Activated naive CD8-positive, alpha-beta T cell (primary cell): ENCODE results near the gene NDUFS2.
"Not testable (repeated sequence)": the region's sequence is repeated elsewhere in the genome, so short reads cannot be mapped to it uniquely, and the experiment has no call there.

ENCODE experiments used
- H3K27ac Mint-ChIP-seq: one replicate; pipeline ENCODE4 v1.8.0; 2021; ENCODE audit warnings: mixed read lengths
- H3K27me3 Mint-ChIP-seq: one replicate; pipeline ENCODE4 v1.8.0; 2021; ENCODE audit warnings: mixed read lengths
- H3K36me3 Mint-ChIP-seq: one replicate; pipeline ENCODE4 v1.8.0; 2021; ENCODE audit warnings: mixed read lengths
- H3K4me1 Mint-ChIP-seq: one replicate; pipeline ENCODE4 v1.8.0; 2021; ENCODE audit warnings: low read depth, mixed read lengths
- H3K4me3 Mint-ChIP-seq: one replicate; pipeline ENCODE4 v1.8.0; 2021; ENCODE audit warnings: mild to moderate bottlenecking, mixed read lengths
- H3K9me3 Mint-ChIP-seq: one replicate; pipeline ENCODE4 v1.8.0; 2021; ENCODE audit warnings: low read depth, mixed read lengths

NDUFS2 gene

GRCh38 chr1:161227196-161227871 lies 25.2 kb downstream of the NDUFS2 start:
- Mint-ChIP-seq H3K4me1 (peaks cover 35% of the 10 kb centered on the region), H3K27me3 (no peaks in the 10 kb centered on the region), H3K27ac (peak overlapping the region; percentile 67), H3K36me3 (peaks cover 3% of the 10 kb centered on the region), H3K4me3 (peak overlapping the region; percentile 100), H3K9me3 (no peaks in the 10 kb centered on the region)

- H3K36me3 Mint-ChIP-seq, result peaks cover 3% of the 10 kb centered on the region
- no peak overlapping the region for H3K27ac Mint-ChIP-seq
- H3K4me1 Mint-ChIP-seq, result peaks cover 33% of the 10 kb centered on the region
- H3K4me3 Mint-ChIP-seq, result peak overlapping the region; percentile 64
- no peaks in the 10 kb centered on the region for H3K27me3 Mint-ChIP-seq
- H3K9me3 Mint-ChIP-seq, result no peaks in the 10 kb centered on the region
Measured at GRCh38 chr1:161228032-161228431, 25.9 kb downstream of the NDUFS2 start.

DNA sequence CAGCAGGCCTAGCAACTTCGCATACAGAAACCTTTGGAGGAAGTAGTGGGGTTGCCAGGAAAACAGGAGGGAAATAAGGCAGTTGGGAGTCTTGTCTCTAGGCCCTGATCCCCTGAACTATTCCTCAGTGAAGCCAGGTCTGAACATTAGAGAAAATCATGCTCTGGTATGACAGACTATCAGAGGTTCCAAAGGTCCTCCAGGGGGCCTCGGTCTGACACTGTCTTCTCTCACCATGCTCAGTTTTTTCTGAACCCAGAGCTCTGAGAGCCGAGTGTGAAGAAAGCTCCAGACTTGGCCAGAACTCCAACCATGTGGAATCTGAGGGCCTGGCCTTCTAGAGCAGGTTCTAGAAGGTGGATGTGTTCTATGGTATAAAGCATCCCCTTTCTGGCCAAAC lies 27.7 kb downstream of the NDUFS2 start:
- no peaks in the 10 kb centered on the region for H3K27me3 Mint-ChIP-seq

DNA sequence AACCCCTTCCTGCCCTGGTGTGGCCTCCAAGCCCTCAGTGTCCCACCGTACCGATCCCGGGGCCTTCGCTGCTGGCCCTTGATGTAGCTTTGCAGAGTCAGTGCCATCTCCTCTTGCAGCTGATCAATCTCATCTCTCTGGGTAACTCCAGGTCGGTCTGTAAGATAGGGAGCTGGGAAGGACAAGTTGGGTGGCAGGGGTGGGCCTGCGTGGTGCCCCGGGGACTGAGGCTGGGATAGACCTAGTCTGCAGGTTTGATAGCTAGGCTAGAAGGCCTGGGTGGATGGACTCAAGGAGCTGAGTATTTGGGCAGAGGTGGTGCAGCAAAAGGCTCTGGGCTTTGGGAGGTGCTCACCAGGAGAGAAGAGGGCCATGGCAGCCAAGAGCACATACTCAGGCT lies 28.6 kb downstream of the NDUFS2 start:
- Mint-ChIP-seq H3K4me3 (no peak overlapping the region), H3K27me3 (no peaks in the 10 kb centered on the region), H3K27ac (no peak overlapping the region), H3K36me3 (peaks cover 3% of the 10 kb centered on the region), H3K9me3 (no peaks in the 10 kb centered on the region), H3K4me1 (peaks cover 20% of the 10 kb centered on the region)

More for the DNA sequence above, 27.7 kb downstream of the NDUFS2 start:
- Mint-ChIP-seq H3K36me3 (peaks cover 3% of the 10 kb centered on the region), H3K4me1 (peaks cover 27% of the 10 kb centered on the region), H3K27ac (no peak overlapping the region), H3K9me3 (no peaks in the 10 kb centered on the region), H3K4me3 (no peak overlapping the region)

GRCh38 chr1:161233102-161233501 lies 30.9 kb downstream of the NDUFS2 start:
- Mint-ChIP-seq H3K27me3 (no peaks in the 10 kb centered on the region), H3K4me1 (no peaks in the 10 kb centered on the region), H3K27ac (no peak overlapping the region), H3K36me3 (peaks cover 3% of the 10 kb centered on the region), H3K9me3 (no peaks in the 10 kb centered on the region), H3K4me3 (no peak overlapping the region)

- Mint-ChIP-seq H3K4me1 (no peaks in the 10 kb centered on the region), H3K9me3 (no peaks in the 10 kb centered on the region), H3K27me3 (no peaks in the 10 kb centered on the region), H3K4me3 (no peak overlapping the region), H3K36me3 (no peaks in the 10 kb centered on the region), H3K27ac (no peak overlapping the region)
Measured at GRCh38 chr1:161235957-161236775, 34.0 kb downstream of the NDUFS2 start.

DNA sequence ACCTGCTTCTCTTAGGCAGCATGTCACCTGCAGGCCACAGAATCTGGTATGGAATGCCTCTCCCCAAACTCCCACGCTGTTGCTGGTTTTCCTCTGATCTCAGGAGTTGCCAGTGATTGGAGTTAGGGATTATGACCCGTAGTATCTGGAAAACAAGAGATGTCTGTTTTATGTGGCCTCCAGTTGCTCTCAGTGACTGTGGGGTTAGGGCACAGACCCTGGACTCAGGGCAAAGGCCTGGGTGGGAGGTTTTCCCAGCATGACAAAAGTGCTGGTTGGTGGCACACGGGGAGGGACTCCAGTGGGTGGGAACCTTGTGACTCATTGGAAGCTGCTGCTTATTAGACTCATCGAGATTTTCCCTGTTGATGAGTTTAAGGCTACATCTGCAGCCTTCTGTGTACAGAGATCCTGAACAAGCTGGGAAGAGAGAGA lies 35.9 kb downstream of the NDUFS2 start, which contains the start of gene NR1I3:
Gene NR1I3, minus strand, starts transcription at position 165 of the 435 bp plus-strand sequence. CDS start 1,638 bp downstream, outside the sequence.
- Mint-ChIP-seq H3K4me3 (no peak within 1 kb of the TSS), H3K36me3 (no peaks in the 10 kb centered on the region), H3K9me3 (no peaks in the 10 kb centered on the region)

GRCh38 chr1:161241682-161242081 lies 39.5 kb downstream of the NDUFS2 start:
- Mint-ChIP-seq H3K27me3 (peaks cover 2% of the 10 kb centered on the region), H3K9me3 (no peaks in the 10 kb centered on the region), H3K4me1 (no peaks in the 10 kb centered on the region), H3K36me3 (no peaks in the 10 kb centered on the region), H3K4me3 (no peak overlapping the region), H3K27ac (no peak overlapping the region)

More for the DNA sequence above, 35.9 kb downstream of the NDUFS2 start, which contains the start of gene NR1I3:
- Mint-ChIP-seq H3K4me1 (no peaks in the 10 kb centered on the region), H3K27me3 (peaks cover 2% of the 10 kb centered on the region), H3K27ac (no peak within 1 kb of the TSS)

DNA sequence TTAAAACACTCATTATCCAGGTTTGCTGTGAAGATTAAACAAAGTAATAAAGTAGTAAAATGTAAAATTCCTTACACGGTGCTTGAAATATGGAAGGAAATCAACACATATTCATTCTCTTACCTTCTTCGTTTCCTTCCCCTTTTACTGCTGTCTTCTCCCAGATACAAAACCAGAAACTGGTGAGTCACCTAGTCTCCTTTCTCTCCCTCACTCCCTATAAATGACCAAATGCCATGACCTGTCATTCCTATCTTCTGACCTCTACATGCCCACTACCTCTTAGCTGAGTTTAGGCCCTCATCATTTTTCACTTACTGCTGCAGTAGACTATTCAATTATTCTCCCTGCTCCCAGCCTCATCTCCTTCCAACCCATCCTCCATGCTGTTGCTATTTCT lies 40.1 kb downstream of the NDUFS2 start:
- peaks cover 2% of the 10 kb centered on the region for H3K27me3 Mint-ChIP-seq
- H3K36me3 Mint-ChIP-seq, result no peaks in the 10 kb centered on the region
- no peak overlapping the region for H3K27ac Mint-ChIP-seq
- no peak overlapping the region for H3K4me3 Mint-ChIP-seq
- H3K4me1 Mint-ChIP-seq, result no peaks in the 10 kb centered on the region
- no peaks in the 10 kb centered on the region for H3K9me3 Mint-ChIP-seq

GRCh38 chr1:161244888-161245287 lies 42.7 kb downstream of the NDUFS2 start:
- Mint-ChIP-seq H3K9me3 (no peaks in the 10 kb centered on the region), H3K4me3 (no peak overlapping the region), H3K4me1 (no peaks in the 10 kb centered on the region), H3K27ac (no peak overlapping the region), H3K27me3 (peaks cover 2% of the 10 kb centered on the region), H3K36me3 (no peaks in the 10 kb centered on the region)

DNA sequence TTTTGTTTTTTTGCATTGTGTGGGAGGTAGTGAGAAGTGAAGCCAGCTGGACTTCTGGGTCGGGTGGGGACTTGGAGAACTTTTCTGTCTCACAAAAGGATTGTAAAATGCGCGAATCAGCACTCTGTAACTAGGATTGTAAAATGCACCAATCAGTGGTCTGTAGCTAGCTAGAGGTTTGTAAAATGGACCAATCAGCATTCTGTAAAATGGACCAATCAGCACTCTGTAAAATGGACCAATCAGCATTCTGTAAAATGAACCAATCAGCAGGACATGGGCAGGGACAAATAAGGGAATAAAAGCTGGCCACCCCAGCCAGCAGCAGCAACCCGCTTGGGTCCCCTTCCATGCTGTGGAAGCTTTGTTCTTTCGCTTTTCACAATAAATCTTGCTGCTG lies 47.9 kb downstream of the NDUFS2 start:
- H3K9me3 Mint-ChIP-seq, H3K27me3 Mint-ChIP-seq, H3K4me3 Mint-ChIP-seq, H3K4me1 Mint-ChIP-seq, H3K27ac Mint-ChIP-seq, H3K36me3 Mint-ChIP-seq: not testable (repeated sequence)

DNA sequence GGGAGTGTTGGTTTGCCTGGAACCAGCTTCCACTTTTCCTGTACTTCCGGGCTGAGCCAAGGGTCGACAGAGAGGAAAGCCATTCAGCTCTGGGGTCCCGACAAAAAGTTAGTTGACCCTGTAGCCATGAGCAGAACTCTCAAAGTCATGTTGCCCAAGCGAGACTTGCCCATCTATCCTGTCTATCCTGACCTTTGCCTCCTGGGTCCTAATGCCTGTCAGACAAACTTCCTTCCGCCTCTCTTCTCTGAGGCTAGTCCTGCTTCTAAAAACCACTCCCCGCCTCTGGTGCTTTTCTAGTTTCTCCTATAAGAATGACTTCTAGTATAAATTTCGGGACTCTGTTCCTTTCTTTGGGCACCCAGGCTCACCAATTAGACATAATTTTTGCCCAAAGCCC lies 48.7 kb downstream of the NDUFS2 start:
- no peaks in the 10 kb centered on the region for H3K4me1 Mint-ChIP-seq
- H3K27ac Mint-ChIP-seq, result no peak overlapping the region
- no peaks in the 10 kb centered on the region for H3K9me3 Mint-ChIP-seq
- no peak overlapping the region for H3K4me3 Mint-ChIP-seq
- H3K36me3 Mint-ChIP-seq, result no peaks in the 10 kb centered on the region
- H3K27me3 Mint-ChIP-seq, result peaks cover 4% of the 10 kb centered on the region

GRCh38 chr1:161251579-161251978 lies 49.4 kb downstream of the NDUFS2 start:
- Mint-ChIP-seq H3K4me3 (no peak overlapping the region), H3K27me3 (peaks cover 9% of the 10 kb centered on the region), H3K36me3 (peaks cover 3% of the 10 kb centered on the region), H3K4me1 (no peaks in the 10 kb centered on the region), H3K27ac (no peak overlapping the region), H3K9me3 (no peaks in the 10 kb centered on the region)

DNA sequence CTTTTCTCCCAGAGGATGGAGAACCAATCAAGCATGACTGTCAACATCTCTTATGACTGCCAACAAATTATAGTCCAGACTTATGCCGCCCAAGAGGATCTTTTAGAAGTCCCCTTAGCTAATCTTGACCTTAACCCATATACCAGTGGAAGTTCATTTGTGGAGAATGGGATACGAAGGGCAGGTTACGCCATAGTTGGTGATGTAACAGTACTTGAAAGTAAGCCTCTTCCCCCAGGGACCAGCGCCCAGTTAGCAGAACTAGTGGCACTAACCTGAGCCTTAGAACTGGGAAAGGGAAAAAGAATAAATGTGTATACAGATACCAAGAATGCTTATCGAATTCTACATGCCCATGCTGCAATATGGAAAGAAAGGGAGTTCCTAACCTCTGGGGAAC lies 53.1 kb downstream of the NDUFS2 start:
- peaks cover 32% of the 10 kb centered on the region for H3K27me3 Mint-ChIP-seq
- H3K27ac Mint-ChIP-seq, result not testable (repeated sequence)

GRCh38 chr1:161255955-161256520 lies 53.9 kb downstream of the NDUFS2 start:
- not testable (repeated sequence) for H3K27ac Mint-ChIP-seq, H3K4me3 Mint-ChIP-seq, H3K9me3 Mint-ChIP-seq
- Mint-ChIP-seq H3K27me3 (peaks cover 36% of the 10 kb centered on the region), H3K4me1 (peaks cover 21% of the 10 kb centered on the region), H3K36me3 (peaks cover 15% of the 10 kb centered on the region)

More for the DNA sequence above, 53.1 kb downstream of the NDUFS2 start:
- Mint-ChIP-seq H3K36me3 (peaks cover 15% of the 10 kb centered on the region), H3K4me1 (peaks cover 19% of the 10 kb centered on the region)
- H3K9me3 Mint-ChIP-seq, H3K4me3 Mint-ChIP-seq: not testable (repeated sequence)
